Osteocyte (in vitro differentiated cells): Measurements from ENCODE around the gene FOXO6. TPM values are rescaled to one million over a fixed set of nuclear protein-coding genes. Genes with fewer than 3 reads are reported as not detected.

Source experiments
- DNase-seq: peaks from one replicate; pipeline ENCODE4 v3.0.0; 2021; ENCODE audit warnings: mixed read lengths; ENCODE audit not compliant: unreplicated experiment; ENCODE audit errors: extremely low spot score
- H3K27ac Mint-ChIP-seq: one replicate; pipeline ENCODE4 v1.8.0; 2021; ENCODE audit warnings: mild to moderate bottlenecking, mixed read lengths; ENCODE audit not compliant: unreplicated experiment
- H3K27me3 Mint-ChIP-seq: one replicate; pipeline ENCODE4 v1.8.0; 2021; ENCODE audit warnings: mixed read lengths; ENCODE audit not compliant: unreplicated experiment
- H3K36me3 Mint-ChIP-seq: one replicate; pipeline ENCODE4 v1.8.0; 2021; ENCODE audit warnings: mixed read lengths; ENCODE audit not compliant: unreplicated experiment
- H3K4me1 Mint-ChIP-seq: one replicate; pipeline ENCODE4 v1.8.0; 2021; ENCODE audit warnings: mixed read lengths; ENCODE audit not compliant: unreplicated experiment
- H3K4me3 Mint-ChIP-seq: one replicate; pipeline ENCODE4 v1.8.0; 2021; ENCODE audit warnings: mild to moderate bottlenecking, moderate library complexity, mixed read lengths; ENCODE audit not compliant: unreplicated experiment
- H3K9me3 Mint-ChIP-seq: one replicate; pipeline ENCODE4 v1.8.0; 2021; ENCODE audit warnings: mixed read lengths; ENCODE audit not compliant: unreplicated experiment
- total RNA-seq: library from RNA; stranded (reverse); gene quantifications from 2 replicates; pipeline ENCODE4 v1.2.1, GENCODE V29; 2021
- TF ChIP-seq, protein P1 (sequence below): fragments of 200-600 bp; sonication (generic); IDR thresholded peaks from 2 replicates; pipeline ENCODE4 v1.5.0; 2021; ENCODE audit warnings: antibody characterized with exemption, mild to moderate bottlenecking, moderate library complexity

The FOXO6 gene
- total RNA-seq, 1 donor from 2014 or later, result 0.99 TPM

- Mint-ChIP-seq H3K4me1 (peaks cover 16% of the 10 kb centered on the region), H3K9me3 (no peaks in the 10 kb centered on the region), H3K27me3 (peaks cover 22% of the 10 kb centered on the region), H3K36me3 (no peaks in the 10 kb centered on the region), H3K4me3 (no peak overlapping the region), H3K27ac (no peak overlapping the region)
- no peak for DNase-seq
- TF ChIP-seq, protein P1, sequence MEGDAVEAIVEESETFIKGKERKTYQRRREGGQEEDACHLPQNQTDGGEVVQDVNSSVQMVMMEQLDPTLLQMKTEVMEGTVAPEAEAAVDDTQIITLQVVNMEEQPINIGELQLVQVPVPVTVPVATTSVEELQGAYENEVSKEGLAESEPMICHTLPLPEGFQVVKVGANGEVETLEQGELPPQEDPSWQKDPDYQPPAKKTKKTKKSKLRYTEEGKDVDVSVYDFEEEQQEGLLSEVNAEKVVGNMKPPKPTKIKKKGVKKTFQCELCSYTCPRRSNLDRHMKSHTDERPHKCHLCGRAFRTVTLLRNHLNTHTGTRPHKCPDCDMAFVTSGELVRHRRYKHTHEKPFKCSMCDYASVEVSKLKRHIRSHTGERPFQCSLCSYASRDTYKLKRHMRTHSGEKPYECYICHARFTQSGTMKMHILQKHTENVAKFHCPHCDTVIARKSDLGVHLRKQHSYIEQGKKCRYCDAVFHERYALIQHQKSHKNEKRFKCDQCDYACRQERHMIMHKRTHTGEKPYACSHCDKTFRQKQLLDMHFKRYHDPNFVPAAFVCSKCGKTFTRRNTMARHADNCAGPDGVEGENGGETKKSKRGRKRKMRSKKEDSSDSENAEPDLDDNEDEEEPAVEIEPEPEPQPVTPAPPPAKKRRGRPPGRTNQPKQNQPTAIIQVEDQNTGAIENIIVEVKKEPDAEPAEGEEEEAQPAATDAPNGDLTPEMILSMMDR, result no peak
Measured at GRCh38 chr1:41408691-41409090, 47.5 kb downstream of the FOXO6 start.

DNA sequence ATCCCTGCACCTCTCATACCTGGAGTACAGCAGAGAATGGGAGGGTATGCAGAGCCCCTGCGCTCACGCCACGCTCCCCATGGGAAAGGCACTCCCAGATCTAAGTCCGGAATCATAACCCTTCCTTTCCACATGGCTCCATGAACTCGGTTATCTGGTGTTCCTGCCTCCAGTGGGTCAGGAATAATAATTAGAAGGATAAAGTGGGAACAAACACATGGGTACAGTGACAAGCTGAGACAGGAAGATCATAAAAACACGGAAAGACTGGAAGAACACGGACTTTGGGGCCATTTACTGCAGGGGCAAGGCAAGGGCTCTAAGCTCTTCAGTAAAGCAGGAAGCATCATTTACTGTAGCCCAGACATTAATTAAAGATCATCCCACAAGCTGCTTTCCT lies 48.6 kb downstream of the FOXO6 start:
- Mint-ChIP-seq H3K27ac (no peak overlapping the region), H3K9me3 (no peaks in the 10 kb centered on the region), H3K36me3 (no peaks in the 10 kb centered on the region), H3K27me3 (peaks cover 22% of the 10 kb centered on the region), H3K4me3 (no peak overlapping the region), H3K4me1 (peaks cover 8% of the 10 kb centered on the region)
- TF ChIP-seq, protein P1, result no peak
- DNase-seq, result no peak

DNA sequence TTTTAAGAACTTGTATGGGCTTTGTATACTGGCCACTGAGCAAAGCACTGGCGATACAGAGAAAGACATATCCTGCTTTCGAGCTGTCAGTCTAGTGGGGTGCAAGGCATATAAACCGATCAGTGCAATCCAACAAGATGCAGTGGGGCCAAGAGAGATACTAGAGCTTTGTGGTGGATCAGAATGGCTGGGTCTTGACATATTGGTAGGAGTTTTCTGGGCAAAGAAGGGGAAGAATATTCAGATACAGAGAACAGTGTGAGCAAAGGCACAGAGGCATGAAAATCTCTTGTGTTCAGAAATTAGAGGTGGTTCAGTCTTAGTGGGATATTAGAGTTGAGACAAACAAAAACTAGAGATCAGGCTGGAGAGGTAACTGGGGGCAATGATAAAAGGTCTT lies 49.2 kb downstream of the FOXO6 start:
- H3K4me1 Mint-ChIP-seq, result peaks cover 2% of the 10 kb centered on the region
- H3K36me3 Mint-ChIP-seq, result no peaks in the 10 kb centered on the region
- H3K27me3 Mint-ChIP-seq, result peaks cover 22% of the 10 kb centered on the region
- no peak overlapping the region for H3K4me3 Mint-ChIP-seq
- H3K9me3 Mint-ChIP-seq, result no peaks in the 10 kb centered on the region
- TF ChIP-seq, protein P1, result no peak
- no peak overlapping the region for H3K27ac Mint-ChIP-seq
- DNase-seq, result no peak

GRCh38 chr1:41411229-41411628 lies 50.0 kb downstream of the FOXO6 start:
- TF ChIP-seq, protein P1, result no peak
- Mint-ChIP-seq H3K4me1 (peaks cover 2% of the 10 kb centered on the region), H3K9me3 (no peaks in the 10 kb centered on the region)

GRCh38 chr1:41412748-41413147 lies 51.5 kb downstream of the FOXO6 start:
- TF ChIP-seq, protein P1, result no peak
- Mint-ChIP-seq H3K27ac (no peak overlapping the region), H3K9me3 (no peaks in the 10 kb centered on the region), H3K27me3 (peaks cover 22% of the 10 kb centered on the region), H3K4me1 (peaks cover 7% of the 10 kb centered on the region), H3K36me3 (no peaks in the 10 kb centered on the region), H3K4me3 (no peak overlapping the region)
- no peak for DNase-seq

More at GRCh38 chr1:41411229-41411628, 50.0 kb downstream of the FOXO6 start:
- Mint-ChIP-seq H3K36me3 (no peaks in the 10 kb centered on the region), H3K4me3 (no peak overlapping the region), H3K27ac (no peak overlapping the region), H3K27me3 (peaks cover 22% of the 10 kb centered on the region)
- no peak for DNase-seq
